Stimulated activated CD4-positive, alpha-beta T cell treated with anti-CD3 and anti-CD28 coated beads, Interleukin-4, amount 100 ng/mL, for 4 hours (primary cell): ENCODE measurements around the gene PPHLN1.

Source experiments
- DNase-seq, 2 experiments: peaks; one replicate each; pipeline ENCODE4 v3.0.0-alpha.2; 2020

The PPHLN1 gene

DNA sequence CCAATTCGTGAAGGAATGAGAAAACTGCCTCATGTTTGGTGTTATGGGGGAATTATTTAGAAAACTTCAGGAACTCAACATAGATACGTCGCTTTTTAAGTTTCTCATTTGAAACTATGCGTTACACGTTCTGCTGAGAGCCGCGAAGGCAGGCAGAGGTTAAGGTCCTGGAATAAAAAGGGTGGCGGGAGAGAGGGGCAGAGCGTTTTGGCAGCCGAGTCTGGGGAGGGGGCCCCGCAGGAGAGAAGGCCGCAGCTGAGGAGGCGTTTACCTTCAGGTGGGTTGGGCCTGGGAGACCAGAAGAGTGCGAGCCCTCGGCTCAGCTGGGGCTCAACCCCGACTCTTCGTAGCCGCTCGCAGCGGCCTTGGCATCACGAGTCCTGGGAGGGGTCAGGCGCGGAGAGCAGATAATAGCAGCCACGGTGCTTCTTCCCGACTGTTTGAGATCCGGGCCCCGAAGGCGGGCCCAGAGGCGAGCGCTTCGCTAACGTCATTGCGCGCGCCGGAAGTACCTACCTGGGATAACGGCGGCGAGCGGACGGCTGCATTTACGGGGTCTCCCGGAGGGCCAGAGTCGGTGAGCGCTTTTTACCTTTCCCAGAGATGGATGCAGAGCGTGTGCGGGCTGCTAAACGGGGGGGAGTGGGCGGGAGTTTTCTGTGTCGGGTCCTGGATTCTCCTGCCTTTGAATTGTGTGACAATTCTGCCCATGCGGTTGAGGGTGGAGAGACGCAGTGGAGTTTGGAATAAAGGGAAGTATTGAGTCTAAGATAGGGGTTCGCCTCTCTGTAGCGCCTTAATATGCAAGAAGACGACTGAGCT is at the start of gene PPHLN1, which contains the start of gene ZCRB1:
TSS of gene PPHLN1 (plus strand) at position 515 of the 822 bp plus-strand sequence. CDS start 9,736 bp downstream, outside the sequence.
TSS of gene ZCRB1 (minus strand) at position 442 of the 822 bp plus-strand sequence. CDS start 1,992 bp downstream, outside the sequence.
- peak; percentile 69 to 75 for DNase-seq

DNA sequence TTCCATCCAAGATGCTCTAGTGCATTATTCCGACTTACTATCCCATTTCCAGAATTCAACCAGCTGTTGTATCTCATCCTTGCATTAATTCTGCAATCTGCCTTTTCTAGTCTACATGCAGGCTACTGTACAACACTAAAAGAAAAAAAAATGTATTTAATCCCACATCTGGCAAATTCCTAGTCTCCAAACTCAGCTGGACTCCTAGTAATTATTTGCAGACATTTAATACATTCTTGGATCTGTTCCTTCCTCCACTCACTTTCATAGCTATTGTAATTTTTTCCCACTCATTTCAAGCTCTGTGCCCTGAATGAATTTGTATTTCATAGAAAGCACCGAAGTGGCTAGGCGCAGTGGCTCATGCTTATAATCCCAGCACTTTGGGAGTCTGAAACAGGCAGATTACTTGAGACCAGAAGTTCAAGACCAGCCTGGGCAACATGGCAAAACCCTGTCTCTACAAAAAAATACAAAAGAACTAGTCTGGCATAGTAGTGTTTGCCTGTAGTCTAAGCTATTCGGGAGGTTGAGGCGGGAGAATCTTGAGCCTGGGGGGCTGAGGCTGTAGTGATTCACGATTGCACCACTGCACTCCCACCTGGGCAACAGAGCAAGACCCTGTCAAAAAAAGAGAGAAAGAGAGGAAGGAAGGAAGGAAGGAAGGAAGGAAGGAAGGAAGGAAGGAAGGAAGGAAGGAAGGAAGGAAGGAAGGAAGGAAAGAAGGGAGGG is 48.4 kb upstream of the PPHLN1 start:
- no peak for DNase-seq

DNA sequence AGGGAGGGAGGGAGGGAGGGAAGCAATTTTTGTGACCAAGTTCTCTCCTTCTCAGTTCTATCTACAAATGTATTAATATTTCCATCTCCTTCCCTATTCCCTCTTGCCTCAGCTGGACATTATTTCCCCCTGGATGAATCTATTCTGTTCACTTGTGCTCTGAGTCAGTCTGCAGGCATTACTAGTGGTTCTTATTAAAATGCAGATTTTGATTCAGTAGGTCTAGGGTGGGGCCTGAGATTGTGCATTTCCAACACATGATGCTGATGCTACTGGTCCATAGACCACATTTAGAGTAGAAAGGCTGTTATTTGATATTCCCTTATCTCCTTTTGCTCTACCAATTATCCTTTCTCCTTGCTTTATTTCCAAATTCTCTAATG is 47.8 kb upstream of the PPHLN1 start:
- DNase-seq: no peak

- no peak for DNase-seq
These were observed 44.7 kb upstream of the PPHLN1 start for GRCh38 chr12:42281278-42281677.

- no peak for DNase-seq
These were observed 44.1 kb upstream of the PPHLN1 start for GRCh38 chr12:42281844-42282243.

DNA sequence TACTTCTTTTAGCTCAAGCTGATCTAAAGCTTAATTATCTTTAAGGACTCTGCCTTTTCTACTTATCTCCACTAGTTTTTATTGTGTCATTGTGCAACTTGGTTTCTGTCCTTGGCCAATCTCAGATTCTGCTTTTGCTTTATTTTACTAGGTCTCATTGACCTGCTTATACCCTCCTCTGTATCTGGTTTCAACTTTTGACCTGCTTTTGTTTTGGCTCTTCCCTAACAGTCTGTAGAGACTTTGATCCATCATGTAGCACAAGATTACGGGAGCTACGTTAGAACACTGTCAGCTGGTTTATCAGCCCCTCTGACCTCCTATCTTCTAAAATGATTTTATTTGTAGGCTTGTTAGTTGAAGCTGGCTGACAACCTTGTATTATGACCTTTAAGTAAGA is 43.7 kb upstream of the PPHLN1 start:
- DNase-seq: no peak

- no peak for DNase-seq
These were observed 42.2 kb upstream of the PPHLN1 start for GRCh38 chr12:42283739-42284138.

DNA sequence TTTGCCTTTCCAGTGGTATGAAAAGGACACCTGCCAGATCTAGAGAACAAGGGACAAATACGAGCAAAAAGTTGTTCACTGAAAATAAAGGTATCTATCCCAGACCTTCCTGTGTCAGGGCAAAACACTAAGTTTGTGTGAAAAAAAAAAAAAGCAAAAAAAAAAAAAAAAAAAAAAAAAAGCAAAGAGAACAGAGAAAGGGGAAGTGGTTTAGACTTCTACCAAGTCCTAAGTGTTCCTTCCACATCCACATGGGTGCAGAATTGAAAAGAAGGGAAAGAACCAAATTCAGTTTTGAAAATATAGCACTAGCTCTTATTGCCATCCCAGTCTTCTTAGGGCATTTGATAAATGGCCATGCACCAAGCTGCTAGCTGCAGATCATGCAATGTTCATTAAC is 41.8 kb upstream of the PPHLN1 start:
- DNase-seq: no peak

DNA sequence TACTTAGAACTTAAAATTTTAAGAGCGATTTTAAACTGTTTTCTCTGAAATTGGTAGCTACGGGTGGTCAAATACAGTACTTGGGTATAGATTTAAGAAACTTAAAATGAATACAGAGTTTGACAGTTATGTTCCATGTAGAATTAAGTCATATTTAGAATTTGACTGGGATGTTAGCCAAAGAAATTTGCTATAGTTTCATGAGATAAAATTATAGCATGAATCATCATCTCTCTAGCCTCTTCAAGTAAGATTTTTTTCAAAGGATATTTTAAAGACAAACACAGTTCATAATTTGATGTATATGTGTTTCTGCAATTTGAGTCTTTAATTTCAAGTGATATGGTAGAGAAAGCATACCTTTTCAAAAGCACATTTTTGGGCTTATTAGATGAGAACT is 41.1 kb upstream of the PPHLN1 start:
- DNase-seq: no peak

DNA sequence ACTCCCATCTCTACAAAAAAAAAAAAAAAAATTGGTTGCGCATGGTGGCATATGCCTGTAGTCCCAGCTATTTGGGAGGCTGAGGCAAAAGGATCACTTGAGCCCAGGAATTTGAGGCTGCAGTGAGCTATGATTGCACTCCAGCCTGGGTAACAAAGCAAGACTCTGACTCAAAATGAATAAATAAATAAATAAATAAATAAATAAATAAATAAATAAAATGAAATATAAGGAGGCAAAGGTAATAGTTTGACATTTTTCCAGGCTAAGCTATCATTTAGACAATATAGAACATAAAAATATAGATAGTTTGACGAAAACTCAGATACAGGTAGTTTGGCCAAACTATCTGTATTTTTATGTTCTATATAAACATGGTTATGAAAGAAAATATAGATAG is 40.5 kb upstream of the PPHLN1 start:
- DNase-seq: no peak

DNA sequence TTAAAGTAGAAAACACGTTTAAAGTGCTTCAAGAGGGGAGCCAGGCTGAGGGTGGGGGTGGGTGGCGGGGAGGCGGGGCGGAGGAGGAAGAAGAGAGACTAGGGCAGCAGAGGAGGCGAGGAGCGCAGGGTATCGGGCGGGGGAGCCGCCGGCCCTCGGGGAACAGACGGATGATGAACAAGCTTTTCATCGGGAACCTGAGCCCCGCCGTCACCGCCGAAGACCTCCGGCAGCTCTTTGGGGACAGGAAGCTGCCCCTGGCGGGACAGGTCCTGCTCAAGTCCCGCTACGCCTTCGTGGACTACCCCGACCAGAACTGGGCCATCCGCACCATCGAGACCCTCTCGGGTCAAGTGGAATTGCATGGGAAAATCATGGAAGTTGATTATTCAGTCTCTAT is 39.2 kb upstream of the PPHLN1 start:
- no peak for DNase-seq

DNA sequence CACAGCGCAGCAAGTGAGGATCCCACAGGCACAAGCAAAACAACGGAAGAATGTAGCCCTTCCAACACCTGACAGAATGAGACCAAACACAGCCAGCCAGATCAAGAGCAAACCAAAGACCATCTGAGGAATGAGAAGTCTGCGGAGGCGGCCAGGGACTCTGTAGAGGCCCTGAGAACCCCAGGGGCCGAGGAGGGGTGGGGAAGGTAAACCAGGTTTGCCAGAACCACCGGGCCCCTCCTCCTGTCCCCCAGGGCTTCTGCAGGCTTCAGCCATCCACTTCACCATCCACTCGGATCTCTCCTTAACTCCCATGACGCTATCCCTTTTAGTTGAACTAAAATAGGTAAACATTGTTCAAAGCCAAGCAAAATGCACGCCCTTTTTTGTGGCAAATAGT is 37.4 kb upstream of the PPHLN1 start:
- DNase-seq: no peak

GRCh38 chr12:42291680-42292079 is 34.3 kb upstream of the PPHLN1 start:
- no peak for DNase-seq

- DNase-seq: no peak
These were observed 29.4 kb upstream of the PPHLN1 start for GRCh38 chr12:42296503-42297109.

DNA sequence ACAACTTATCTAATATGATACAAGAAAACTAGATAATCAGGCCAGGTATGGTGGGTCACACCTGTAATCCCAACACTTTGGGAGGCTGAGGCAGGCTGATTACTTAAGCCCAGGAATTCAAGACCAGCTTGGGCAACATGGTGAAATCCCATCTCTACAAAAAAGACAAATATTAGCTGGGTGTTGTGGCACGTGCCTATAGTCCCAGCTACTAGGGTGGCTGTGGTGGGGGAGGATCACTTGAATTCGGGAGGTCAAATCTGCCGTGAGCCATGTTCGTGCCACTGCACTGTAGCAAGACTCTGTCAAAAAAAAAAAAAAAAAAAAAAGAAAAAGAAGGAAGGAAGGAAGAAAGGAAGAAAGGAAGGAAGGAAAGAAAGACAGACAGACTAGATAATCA is 27.1 kb upstream of the PPHLN1 start:
- DNase-seq: no peak

- DNase-seq: peak; percentile 50 to 64
These were observed 26.3 kb upstream of the PPHLN1 start for GRCh38 chr12:42299392-42300308.

DNA sequence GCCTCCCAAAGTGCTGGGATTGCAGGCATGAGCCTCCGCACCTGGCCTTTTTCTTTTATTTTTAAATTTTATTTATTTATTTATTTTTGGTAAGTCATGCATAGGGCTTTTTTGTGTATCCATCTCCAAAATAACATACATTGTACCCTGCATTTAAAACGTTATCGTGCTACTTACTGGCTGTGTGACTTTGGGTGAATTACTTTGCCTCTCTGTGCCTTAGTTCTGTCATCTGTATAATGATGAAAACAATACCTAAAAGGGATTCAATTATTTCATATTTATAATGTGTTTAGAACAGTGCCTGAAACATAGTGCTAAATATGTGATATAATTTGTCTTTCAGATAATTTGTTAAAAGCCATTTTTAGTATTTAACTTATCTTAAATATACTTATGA is 19.7 kb upstream of the PPHLN1 start:
- DNase-seq: no peak

DNA sequence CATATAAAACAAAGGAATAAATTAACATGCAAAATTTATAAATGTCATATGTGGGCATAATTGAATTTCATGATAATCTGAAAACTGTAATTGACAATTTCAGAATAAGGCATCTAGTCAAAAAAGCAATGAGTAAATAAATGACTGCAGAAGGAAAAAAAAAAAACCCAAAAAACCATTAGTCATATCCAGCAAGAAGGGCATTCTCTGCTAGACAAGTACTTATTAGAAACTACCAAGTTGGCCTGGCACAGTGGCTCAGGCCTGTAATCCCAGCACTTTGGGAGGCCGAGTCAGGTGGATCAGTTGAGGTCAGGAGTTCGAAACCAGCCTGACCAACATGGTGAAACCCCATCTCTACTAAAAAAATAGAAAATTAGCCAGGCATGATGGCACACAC is 17.6 kb upstream of the PPHLN1 start:
- DNase-seq: no peak

DNA sequence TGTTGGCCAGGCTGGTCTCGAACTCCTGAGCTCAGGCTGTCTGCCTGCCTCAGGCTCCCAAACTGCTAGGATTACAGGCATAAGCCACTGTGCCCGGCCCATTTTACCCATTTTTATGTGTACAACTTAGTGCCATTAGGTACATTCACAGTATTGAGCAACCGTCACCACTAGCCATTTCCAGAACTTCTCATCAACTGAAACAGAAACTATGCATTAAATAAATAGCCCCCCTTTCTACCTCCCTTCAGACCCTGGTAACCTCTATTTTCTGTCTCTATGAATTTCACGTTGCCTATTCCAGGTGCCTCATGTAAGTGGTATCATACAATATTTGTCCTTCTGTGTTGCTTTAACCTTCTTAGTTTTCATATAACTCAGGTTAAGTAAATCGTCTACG is 16.0 kb upstream of the PPHLN1 start:
- DNase-seq: no peak

- DNase-seq: no peak
These were observed 10.9 kb upstream of the PPHLN1 start for GRCh38 chr12:42315108-42315507.

GRCh38 chr12:42320796-42321195 is 5.2 kb upstream of the PPHLN1 start:
- DNase-seq: no peak

DNA sequence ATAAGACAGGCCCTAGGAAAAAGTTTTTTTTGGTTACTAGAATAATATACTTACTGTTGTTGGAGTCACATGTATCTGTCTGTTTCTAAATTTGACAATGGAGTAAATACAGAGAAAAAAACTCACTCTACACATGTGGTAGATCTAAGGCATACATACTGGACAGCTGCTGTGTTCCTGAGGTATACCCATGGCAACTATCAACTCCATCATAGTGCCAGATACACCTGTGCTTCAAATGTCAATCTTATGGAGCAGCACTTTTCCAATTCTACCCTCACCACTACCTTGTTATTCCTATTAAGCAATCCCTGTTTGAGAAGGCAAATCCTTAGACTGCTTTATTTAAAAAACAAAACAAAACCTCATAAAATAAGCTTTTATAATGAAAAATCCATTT is 3.4 kb upstream of the PPHLN1 start:
- no peak for DNase-seq

GRCh38 chr12:42323856-42324255 is 2.1 kb upstream of the PPHLN1 start:
- DNase-seq: no peak
